Ishikawa (cell line): ENCODE data around the gene SYT5.

ENCODE experiments used
- CEBPB ChIP-seq: IDR thresholded peaks from 2 replicates; pipeline ENCODE4 v1.6.1; 2012
- CREB1 ChIP-seq: IDR thresholded peaks from 2 replicates; pipeline ENCODE4 v1.6.1; 2012; ENCODE audit warnings: low read depth
- EGR1 ChIP-seq: IDR thresholded peaks from 2 replicates; pipeline ENCODE4 v1.6.1; 2012
- EP300 ChIP-seq: IDR thresholded peaks from 2 replicates; pipeline ENCODE4 v1.6.1; 2012; ENCODE audit warnings: borderline replicate concordance
- FOXM1 ChIP-seq: IDR thresholded peaks from 2 replicates; pipeline ENCODE4 v1.6.1; 2012; ENCODE audit warnings: low read depth, borderline replicate concordance
- NFIC ChIP-seq: IDR thresholded peaks from 2 replicates; pipeline ENCODE4 v1.6.1; 2012
- RAD21 ChIP-seq: IDR thresholded peaks from 2 replicates; pipeline ENCODE4 v1.6.1; 2012; ENCODE audit warnings: low read depth
- REST ChIP-seq: IDR thresholded peaks from 2 replicates; pipeline ENCODE4 v1.6.1; 2012; ENCODE audit warnings: low read depth, mild to moderate bottlenecking
- TAF1 ChIP-seq: IDR thresholded peaks from 2 replicates; pipeline ENCODE4 v1.6.1; 2012; ENCODE audit warnings: low read depth, mild to moderate bottlenecking
- TCF12 ChIP-seq: IDR thresholded peaks from 2 replicates; pipeline ENCODE4 v1.6.1; 2012; ENCODE audit warnings: low read depth
- YY1 ChIP-seq: IDR thresholded peaks from 2 replicates; pipeline ENCODE4 v1.6.1; 2012; ENCODE audit warnings: low read depth
- ZBTB7A ChIP-seq: IDR thresholded peaks from 2 replicates; pipeline ENCODE4 v1.6.1; 2012; ENCODE audit warnings: low read depth
- TF ChIP-seq, protein P1 (sequence below): IDR thresholded peaks from 2 replicates; pipeline ENCODE4 v1.6.1; 2012
- TF ChIP-seq, protein P2 (sequence below): IDR thresholded peaks from 2 replicates; pipeline ENCODE4 v1.6.1; 2012

DNA sequence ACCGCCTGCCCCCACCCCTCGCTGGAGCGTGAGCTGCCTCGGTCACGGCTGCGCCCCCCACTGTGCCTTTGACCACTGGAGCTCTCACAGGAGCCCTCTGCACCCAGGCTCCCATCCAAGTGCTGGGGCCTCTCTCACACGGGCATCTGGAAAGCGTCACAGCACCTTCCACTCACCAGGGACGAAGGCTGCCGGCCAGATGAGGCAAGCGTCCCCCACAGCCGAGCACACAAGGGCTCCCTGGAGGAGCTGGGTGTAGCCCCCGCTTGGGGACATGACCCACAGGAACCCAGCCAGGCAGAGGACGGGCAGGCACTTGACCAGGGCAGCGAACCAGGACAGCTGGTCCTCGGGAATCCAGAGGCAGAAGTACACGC, 47.9 kb upstream of the SYT5 start:
- TF ChIP-seq TCF12 (no peak), NFIC (no peak), RAD21 (no peak), EP300 (no peak), ZBTB7A (no peak), EGR1 (no peak), CEBPB (no peak), REST (no peak), FOXM1 (no peak), YY1 (no peak), TAF1 (no peak), CREB1 (no peak)
- TF ChIP-seq, protein P1, sequence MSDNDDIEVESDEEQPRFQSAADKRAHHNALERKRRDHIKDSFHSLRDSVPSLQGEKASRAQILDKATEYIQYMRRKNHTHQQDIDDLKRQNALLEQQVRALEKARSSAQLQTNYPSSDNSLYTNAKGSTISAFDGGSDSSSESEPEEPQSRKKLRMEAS: no peak
- TF ChIP-seq, protein P2, sequence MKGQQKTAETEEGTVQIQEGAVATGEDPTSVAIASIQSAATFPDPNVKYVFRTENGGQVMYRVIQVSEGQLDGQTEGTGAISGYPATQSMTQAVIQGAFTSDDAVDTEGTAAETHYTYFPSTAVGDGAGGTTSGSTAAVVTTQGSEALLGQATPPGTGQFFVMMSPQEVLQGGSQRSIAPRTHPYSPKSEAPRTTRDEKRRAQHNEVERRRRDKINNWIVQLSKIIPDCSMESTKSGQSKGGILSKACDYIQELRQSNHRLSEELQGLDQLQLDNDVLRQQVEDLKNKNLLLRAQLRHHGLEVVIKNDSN: no peak
